HepG2 (cell line): Measurements from ENCODE around the gene OGFR. TPM values are rescaled to one million over a fixed set of nuclear protein-coding genes. Genes with fewer than 3 reads are reported as not detected.
A peak's percentile ranks its signal among the peaks of the same experiment; 100 is the strongest.

Experiments used
- CAMTA2 ChIP-seq: sonication (generic); formaldehyde crosslinking; IDR thresholded peaks from 2 replicates; pipeline ENCODE4 v1.4.0; 2020; ENCODE audit warnings: mild to moderate bottlenecking, missing genetic modification reagents, borderline replicate concordance
- FIP1L1 ChIP-seq: fragments of 200-400 bp; formaldehyde crosslinking; IDR thresholded peaks from 2 replicates; pipeline ENCODE4 v1.6.1; 2018; ENCODE audit warnings: low read depth, mild to moderate bottlenecking, low read length, moderate library complexity, borderline replicate concordance; ENCODE audit not compliant: insufficient read depth
- FOXP4 ChIP-seq: sonication (generic); formaldehyde crosslinking; IDR thresholded peaks from 2 replicates; pipeline ENCODE4 v1.4.0; 2020; ENCODE audit warnings: missing genetic modification reagents
- GABPA ChIP-seq, 2 experiments: IDR thresholded peaks; 2 replicates each; pipeline ENCODE4 v1.6.1; 2011 to 2016; ENCODE audit warnings: low read depth in 2 of 2, low read length in 1 of 2, missing biosample characterization in 1 of 2, missing genetic modification characterization in 1 of 2
- RAD51 ChIP-seq: fragments of 450-650 bp; IDR thresholded peaks from 2 replicates; pipeline ENCODE4 v1.6.1; 2016; ENCODE audit warnings: borderline replicate concordance
- RBAK ChIP-seq: sonication (generic); formaldehyde crosslinking; IDR thresholded peaks from 2 replicates; pipeline ENCODE4 v1.5.1; 2020; ENCODE audit warnings: mild to moderate bottlenecking, missing genetic modification reagents
- XBP1 ChIP-seq: sonication (generic); formaldehyde crosslinking; IDR thresholded peaks from 2 replicates; pipeline ENCODE4 v1.5.0; 2020; ENCODE audit warnings: missing genetic modification reagents
- ZFP62 ChIP-seq: sonication (generic); formaldehyde crosslinking; IDR thresholded peaks from 2 replicates; pipeline ENCODE4 v1.4.0; 2020; ENCODE audit warnings: missing genetic modification reagents
- ZFYVE20 ChIP-seq: sonication (generic); formaldehyde crosslinking; IDR thresholded peaks from 2 replicates; pipeline ENCODE4 v1.8.0; 2023; ENCODE audit warnings: low read depth, mild to moderate bottlenecking, moderate library complexity, missing genetic modification reagents, borderline replicate concordance
- ZNF33B ChIP-seq: sonication (generic); formaldehyde crosslinking; IDR thresholded peaks from 2 replicates; pipeline ENCODE4 v1.5.1; 2020; ENCODE audit warnings: mild to moderate bottlenecking, missing genetic modification reagents
- ZNF446 ChIP-seq: sonication (generic); formaldehyde crosslinking; IDR thresholded peaks from 2 replicates; pipeline ENCODE4 v1.5.0; 2020; ENCODE audit warnings: mild to moderate bottlenecking, missing genetic modification reagents
- ZNF674 ChIP-seq: sonication (generic); formaldehyde crosslinking; IDR thresholded peaks from 2 replicates; pipeline ENCODE4 v1.5.0; 2020; ENCODE audit warnings: low read depth, mild to moderate bottlenecking, missing genetic modification reagents
- ZNF777 ChIP-seq: sonication (generic); formaldehyde crosslinking; IDR thresholded peaks from 2 replicates; pipeline ENCODE4 v1.4.0; 2020; ENCODE audit warnings: missing genetic modification reagents
- polyA plus RNA-seq, 8 experiments: library from polyadenylated mRNA; depleted of rRNA in 3 of 8; stranded (reverse) in 7 of 8; unstranded in 1 of 8; fragments of >200 nt; fragmentation: Illumina TruSeq in 4 of 8; extraction: Trizol in 4 of 8; gene quantifications; 2 replicates each; pipeline versions ENCODE4 v1.2.1 to v1.2.3, GENCODE V29; 2011 to 2016; ENCODE audit warnings: low read depth in 4 of 8, missing spikeins in 1 of 8, mixed read lengths in 1 of 8; ENCODE audit not compliant: insufficient read depth in 1 of 8
- total RNA-seq, 5 experiments: library from RNA; depleted of rRNA; stranded (reverse); fragments of >200 nt; fragmentation: Illumina TruSeq; extraction: Trizol; gene quantifications; 2 replicates each; pipeline ENCODE4 v1.2.3, GENCODE V29; 2016; ENCODE audit warnings: low read depth in 1 of 5
- TF ChIP-seq, protein P1 (sequence below): sonication (generic); formaldehyde crosslinking; IDR thresholded peaks from 2 replicates; pipeline ENCODE4 v1.5.1; 2020; ENCODE audit warnings: mild to moderate bottlenecking, missing genetic modification reagents, borderline replicate concordance
- TF ChIP-seq, protein P2 (sequence below): sonication (generic); formaldehyde crosslinking; IDR thresholded peaks from 2 replicates; pipeline ENCODE4 v1.5.0; 2020; ENCODE audit warnings: missing genetic modification reagents, mild to moderate bottlenecking, borderline replicate concordance
- TF ChIP-seq, protein P3 (sequence below), 2 experiments: fragments of 450-650 bp in 1 of 2; sonication (generic) in 1 of 2; formaldehyde crosslinking; IDR thresholded peaks; 2 replicates each; pipeline versions ENCODE4 v1.5.0 to v1.8.0; 2020 to 2022; ENCODE audit warnings: mild to moderate bottlenecking in 1 of 2, missing genetic modification reagents in 1 of 2

Gene OGFR
- total and polyA plus RNA-seq, 2 of the 13 experiments (the other 11 are each of a cell fraction or from before 2014, with no cell fraction given), result 47.7 to 81.8 TPM

GRCh38 chr20:62817975-62818591 is 13.4 kb downstream of the OGFR start (continued):
- TF ChIP-seq ZNF674 (no peak), CAMTA2 (CRISPR knock-in tag) (no peak), RBAK (CRISPR knock-in tag) (no peak), ZFP62 (CRISPR knock-in tag) (no peak), GABPA (IDR thresholded peaks at IDR 0.05; ENCODE audit: low read depth, low read length) (no peak), GABPA (CRISPR knock-in tag; IDR thresholded peaks at IDR 0.05; ENCODE audit: low read depth) (no peak), FOXP4 (CRISPR knock-in tag) (no peak), RAD51 (no peak), ZNF33B (CRISPR knock-in tag) (0 out of 2 replicates have a peak, but pooled peaks have one; percentile 4), XBP1 (CRISPR knock-in tag) (0 out of 2 replicates have a peak, but pooled peaks have one; percentile 22), ZNF446 (0 out of 2 replicates have a peak, but pooled peaks have one; percentile 45), ZFYVE20 (no peak), ZNF777 (CRISPR knock-in tag) (peak; percentile 6; the same call in 1 of the 2 replicates), FIP1L1 (no peak)
- TF ChIP-seq, protein P1, sequence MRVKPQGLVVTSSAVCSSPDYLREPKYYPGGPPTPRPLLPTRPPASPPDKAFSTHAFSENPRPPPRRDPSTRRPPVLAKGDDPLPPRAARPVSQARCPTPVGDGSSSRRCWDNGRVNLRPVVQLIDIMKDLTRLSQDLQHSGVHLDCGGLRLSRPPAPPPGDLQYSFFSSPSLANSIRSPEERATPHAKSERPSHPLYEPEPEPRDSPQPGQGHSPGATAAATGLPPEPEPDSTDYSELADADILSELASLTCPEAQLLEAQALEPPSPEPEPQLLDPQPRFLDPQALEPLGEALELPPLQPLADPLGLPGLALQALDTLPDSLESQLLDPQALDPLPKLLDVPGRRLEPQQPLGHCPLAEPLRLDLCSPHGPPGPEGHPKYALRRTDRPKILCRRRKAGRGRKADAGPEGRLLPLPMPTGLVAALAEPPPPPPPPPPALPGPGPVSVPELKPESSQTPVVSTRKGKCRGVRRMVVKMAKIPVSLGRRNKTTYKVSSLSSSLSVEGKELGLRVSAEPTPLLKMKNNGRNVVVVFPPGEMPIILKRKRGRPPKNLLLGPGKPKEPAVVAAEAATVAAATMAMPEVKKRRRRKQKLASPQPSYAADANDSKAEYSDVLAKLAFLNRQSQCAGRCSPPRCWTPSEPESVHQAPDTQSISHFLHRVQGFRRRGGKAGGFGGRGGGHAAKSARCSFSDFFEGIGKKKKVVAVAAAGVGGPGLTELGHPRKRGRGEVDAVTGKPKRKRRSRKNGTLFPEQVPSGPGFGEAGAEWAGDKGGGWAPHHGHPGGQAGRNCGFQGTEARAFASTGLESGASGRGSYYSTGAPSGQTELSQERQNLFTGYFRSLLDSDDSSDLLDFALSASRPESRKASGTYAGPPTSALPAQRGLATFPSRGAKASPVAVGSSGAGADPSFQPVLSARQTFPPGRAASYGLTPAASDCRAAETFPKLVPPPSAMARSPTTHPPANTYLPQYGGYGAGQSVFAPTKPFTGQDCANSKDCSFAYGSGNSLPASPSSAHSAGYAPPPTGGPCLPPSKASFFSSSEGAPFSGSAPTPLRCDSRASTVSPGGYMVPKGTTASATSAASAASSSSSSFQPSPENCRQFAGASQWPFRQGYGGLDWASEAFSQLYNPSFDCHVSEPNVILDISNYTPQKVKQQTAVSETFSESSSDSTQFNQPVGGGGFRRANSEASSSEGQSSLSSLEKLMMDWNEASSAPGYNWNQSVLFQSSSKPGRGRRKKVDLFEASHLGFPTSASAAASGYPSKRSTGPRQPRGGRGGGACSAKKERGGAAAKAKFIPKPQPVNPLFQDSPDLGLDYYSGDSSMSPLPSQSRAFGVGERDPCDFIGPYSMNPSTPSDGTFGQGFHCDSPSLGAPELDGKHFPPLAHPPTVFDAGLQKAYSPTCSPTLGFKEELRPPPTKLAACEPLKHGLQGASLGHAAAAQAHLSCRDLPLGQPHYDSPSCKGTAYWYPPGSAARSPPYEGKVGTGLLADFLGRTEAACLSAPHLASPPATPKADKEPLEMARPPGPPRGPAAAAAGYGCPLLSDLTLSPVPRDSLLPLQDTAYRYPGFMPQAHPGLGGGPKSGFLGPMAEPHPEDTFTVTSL (CRISPR knock-in tag), result no peak
- TF ChIP-seq, protein P2, sequence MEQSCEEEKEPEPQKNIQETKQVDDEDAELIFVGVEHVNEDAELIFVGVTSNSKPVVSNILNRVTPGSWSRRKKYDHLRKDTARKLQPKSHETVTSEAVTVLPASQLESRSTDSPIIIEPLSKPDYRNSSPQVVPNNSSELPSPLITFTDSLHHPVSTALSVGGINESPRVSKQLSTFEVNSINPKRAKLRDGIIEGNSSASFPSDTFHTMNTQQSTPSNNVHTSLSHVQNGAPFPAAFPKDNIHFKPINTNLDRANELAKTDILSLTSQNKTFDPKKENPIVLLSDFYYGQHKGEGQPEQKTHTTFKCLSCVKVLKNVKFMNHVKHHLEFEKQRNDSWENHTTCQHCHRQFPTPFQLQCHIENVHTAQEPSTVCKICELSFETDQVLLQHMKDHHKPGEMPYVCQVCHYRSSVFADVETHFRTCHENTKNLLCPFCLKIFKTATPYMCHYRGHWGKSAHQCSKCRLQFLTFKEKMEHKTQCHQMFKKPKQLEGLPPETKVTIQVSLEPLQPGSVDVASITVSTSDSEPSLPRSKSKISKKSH (CRISPR knock-in tag), result no peak
- TF ChIP-seq, protein P3, sequence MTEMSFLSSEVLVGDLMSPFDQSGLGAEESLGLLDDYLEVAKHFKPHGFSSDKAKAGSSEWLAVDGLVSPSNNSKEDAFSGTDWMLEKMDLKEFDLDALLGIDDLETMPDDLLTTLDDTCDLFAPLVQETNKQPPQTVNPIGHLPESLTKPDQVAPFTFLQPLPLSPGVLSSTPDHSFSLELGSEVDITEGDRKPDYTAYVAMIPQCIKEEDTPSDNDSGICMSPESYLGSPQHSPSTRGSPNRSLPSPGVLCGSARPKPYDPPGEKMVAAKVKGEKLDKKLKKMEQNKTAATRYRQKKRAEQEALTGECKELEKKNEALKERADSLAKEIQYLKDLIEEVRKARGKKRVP (CRISPR knock-in tag; IDR thresholded peaks at IDR 0.05), result no peak
